Esophagus muscularis mucosa (tissue), 4 donors: Measurements from ENCODE around the gene DOCK11. TPM values are rescaled to one million over a fixed set of nuclear protein-coding genes. Genes with fewer than 3 reads are reported as not detected.

Experiments used
- DNase-seq: peaks from one replicate; pipeline ENCODE4 v3.0.0-alpha.2; 2017; ENCODE audit errors: extremely low spot score
- H3K27ac ChIP-seq, 4 donors: fragments of 200-600 bp; sonication (generic); replicated peaks in 1 of 4; 1 replicate in 3 of 4; 2 replicates in 1 of 4; pipeline ENCODE4 v1.5.1; 2016 to 2019; ENCODE audit warnings: mild to moderate bottlenecking in 1 of 4
- H3K27me3 ChIP-seq, 4 donors: fragments of 200-600 bp; sonication (generic); one replicate each; pipeline versions ENCODE4 v1.5.1 to v1.6.0; 2016 to 2019
- H3K36me3 ChIP-seq, 4 donors: fragments of 200-600 bp; sonication (generic); one replicate each; pipeline ENCODE4 v1.5.1; 2016 to 2019
- H3K4me1 ChIP-seq, 4 donors: fragments of 200-600 bp; sonication (generic); one replicate each; pipeline ENCODE4 v1.5.1; 2016 to 2019
- H3K4me3 ChIP-seq, 4 donors: fragments of 200-600 bp; sonication (generic); 1 replicate in 2 of 4; 2 replicates in 2 of 4; pipeline ENCODE4 v1.5.1; 2016 to 2019; ENCODE audit warnings: mild to moderate bottlenecking in 4 of 4, moderate library complexity in 1 of 4
- H3K9me3 ChIP-seq, 4 donors: fragments of 200-600 bp; sonication (generic); 1 replicate in 3 of 4; 2 replicates in 1 of 4; pipeline ENCODE4 v1.5.1; 2016 to 2019
- EP300 ChIP-seq: sonication (generic); formaldehyde crosslinking; IDR thresholded peaks from one replicate; pipeline ENCODE4 v1.6.1; 2017; ENCODE audit warnings: antibody characterized with exemption
- POLR2A ChIP-seq: fragments of 450-650 bp; IDR thresholded peaks from one replicate; pipeline ENCODE4 v1.6.1; 2017; ENCODE audit warnings: antibody characterized with exemption, moderate library complexity, mild to moderate bottlenecking, low read depth
- POLR2AphosphoS5 ChIP-seq, 2 donors: sonication (generic); formaldehyde crosslinking; IDR thresholded peaks; one replicate each; pipeline ENCODE4 v1.6.1; 2017; ENCODE audit warnings: antibody characterized with exemption in 2 of 2
- WGBS: methylation state at CpG from one replicate; pipeline ENCODE4 v1.1.5; 2018; 5-methylcytosine and 5-hydroxymethylcytosine counted together
- intact Hi-C: fragments of 100-400 bp; cut with DNase I; formaldehyde crosslinking; loops from one replicate; pipeline ENCODE4 v1.15.1; 2023
- total RNA-seq, 4 donors: library from RNA; depleted of rRNA; stranded (reverse); fragments of >200 nt; gene quantifications; one replicate each; pipeline versions ENCODE4 v1.1.0 to v1.2.1, GENCODE V29; 2016
- TF ChIP-seq, protein P1 (sequence below), 3 experiments: fragments of 200-600 bp in 2 of 3; fragments of 450-650 bp in 1 of 3; sonication (generic) in 2 of 3; IDR thresholded peaks; one replicate each; pipeline ENCODE4 v1.5.1; 2017 to 2019; ENCODE audit warnings: antibody characterized with exemption in 3 of 3, mild to moderate bottlenecking in 2 of 3, moderate library complexity in 1 of 3

DOCK11 gene
- total RNA-seq, 4 donors from 2014 or later: 62.0 to 103 (median 64.7) TPM

DNA sequence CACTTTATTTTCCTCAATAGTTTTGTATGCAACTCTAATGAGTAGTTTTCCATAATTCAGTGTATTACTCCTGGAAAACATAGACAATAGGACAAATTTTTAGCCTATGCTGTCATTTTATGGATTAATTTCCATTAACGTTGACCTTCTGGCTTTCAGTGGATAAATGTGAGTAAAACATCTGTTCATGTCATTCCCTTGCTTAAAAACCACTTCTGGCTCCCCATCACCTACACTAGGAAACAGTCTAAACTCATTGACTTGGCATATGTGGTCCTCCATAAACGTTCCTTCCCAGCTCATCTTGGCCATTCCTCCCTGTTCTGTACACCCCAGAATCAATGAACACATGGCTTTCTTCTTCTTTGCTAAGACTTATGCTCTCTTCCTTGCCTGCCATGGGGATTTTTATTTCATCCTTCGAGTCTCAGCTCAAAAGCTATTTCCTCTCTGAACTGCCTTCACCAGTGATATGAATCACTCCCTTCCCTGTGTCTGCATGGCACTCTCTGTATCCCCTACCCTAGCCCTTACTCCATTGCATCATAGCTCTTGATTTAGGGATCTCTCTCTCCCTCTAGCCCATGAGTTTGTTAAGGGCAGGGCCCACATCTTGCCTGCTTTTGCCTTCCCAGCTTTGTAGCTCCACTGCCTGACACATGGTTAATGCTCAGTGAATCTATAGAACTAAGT is 34.8 kb downstream of the DOCK11 start:
- TF ChIP-seq EP300 (no peak), POLR2AphosphoS5 (IDR thresholded peaks at IDR 0.05) (peak in 1 of 2 donors; percentile 19)
- TF ChIP-seq, protein P1, sequence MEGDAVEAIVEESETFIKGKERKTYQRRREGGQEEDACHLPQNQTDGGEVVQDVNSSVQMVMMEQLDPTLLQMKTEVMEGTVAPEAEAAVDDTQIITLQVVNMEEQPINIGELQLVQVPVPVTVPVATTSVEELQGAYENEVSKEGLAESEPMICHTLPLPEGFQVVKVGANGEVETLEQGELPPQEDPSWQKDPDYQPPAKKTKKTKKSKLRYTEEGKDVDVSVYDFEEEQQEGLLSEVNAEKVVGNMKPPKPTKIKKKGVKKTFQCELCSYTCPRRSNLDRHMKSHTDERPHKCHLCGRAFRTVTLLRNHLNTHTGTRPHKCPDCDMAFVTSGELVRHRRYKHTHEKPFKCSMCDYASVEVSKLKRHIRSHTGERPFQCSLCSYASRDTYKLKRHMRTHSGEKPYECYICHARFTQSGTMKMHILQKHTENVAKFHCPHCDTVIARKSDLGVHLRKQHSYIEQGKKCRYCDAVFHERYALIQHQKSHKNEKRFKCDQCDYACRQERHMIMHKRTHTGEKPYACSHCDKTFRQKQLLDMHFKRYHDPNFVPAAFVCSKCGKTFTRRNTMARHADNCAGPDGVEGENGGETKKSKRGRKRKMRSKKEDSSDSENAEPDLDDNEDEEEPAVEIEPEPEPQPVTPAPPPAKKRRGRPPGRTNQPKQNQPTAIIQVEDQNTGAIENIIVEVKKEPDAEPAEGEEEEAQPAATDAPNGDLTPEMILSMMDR (IDR thresholded peaks at IDR 0.05): no peak
- intact Hi-C loops: no loop called here
- no peaks in the 10 kb centered on the region for H3K9me3 ChIP-seq
- 15% methylated on average over 3 of the region's 3 CpGs for WGBS
- peak overlapping the region; percentile 13 to 43 (median 34) for H3K27ac ChIP-seq
- peaks cover 3 to 61% (median 28%) of the 10 kb centered on the region in 4 donors for H3K4me1 ChIP-seq
- no peaks in the 10 kb centered on the region for H3K36me3 ChIP-seq
- DNase-seq: no peak
- H3K4me3 ChIP-seq: no peak overlapping the region
- no peaks in the 10 kb centered on the region for H3K27me3 ChIP-seq

DNA sequence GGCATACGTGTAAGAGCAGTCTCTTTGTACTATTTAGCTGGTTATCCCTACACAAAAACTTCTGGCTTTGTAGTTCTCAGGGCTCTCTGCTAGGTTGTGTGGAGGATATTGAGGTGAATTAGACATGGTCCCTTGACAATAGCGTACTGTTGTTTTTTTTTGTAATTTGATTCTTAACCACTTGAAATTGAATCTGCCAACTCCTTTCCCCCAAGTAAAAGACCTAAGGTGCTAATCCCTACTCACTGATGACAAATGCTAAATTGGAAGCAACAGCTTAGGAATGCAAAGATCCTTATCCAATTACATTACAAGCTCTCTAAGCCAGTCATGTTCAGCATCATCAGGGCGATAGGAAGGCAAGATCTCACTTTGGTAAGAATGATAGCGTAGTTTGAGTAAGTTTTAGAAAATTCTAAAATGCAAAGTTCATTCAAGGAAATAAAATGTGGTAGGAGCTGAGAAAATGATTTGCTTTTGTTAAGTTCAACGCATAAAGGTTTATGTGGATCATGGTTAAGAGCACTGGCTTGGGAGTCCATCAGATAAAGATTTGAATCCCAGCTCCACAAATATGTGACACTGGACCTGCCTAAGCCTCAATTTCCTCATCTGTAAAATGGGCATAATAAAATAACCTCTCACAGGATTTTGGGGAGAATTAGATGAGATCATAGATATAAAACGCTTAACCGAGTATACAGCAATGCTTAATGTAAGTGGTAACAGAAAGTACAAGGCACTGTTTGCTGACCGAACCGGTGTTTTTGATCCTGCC is 39.3 kb downstream of the DOCK11 start:
- TF ChIP-seq POLR2AphosphoS5 (IDR thresholded peaks at IDR 0.05): no peak
- no peak for TF ChIP-seq POLR2A
- TF ChIP-seq, protein P1 (IDR thresholded peaks at IDR 0.05): no peak
- TF ChIP-seq EP300: no peak
- H3K9me3 ChIP-seq: no peaks in the 10 kb centered on the region
- 72% methylated on average over 9 of the region's 9 CpGs for WGBS
- peaks cover 0 to 66% (median 43%) of the 10 kb centered on the region in 4 donors for H3K4me1 ChIP-seq
- no peaks in the 10 kb centered on the region for H3K36me3 ChIP-seq
- H3K27me3 ChIP-seq: no peaks in the 10 kb centered on the region
- no peak overlapping the region for H3K4me3 ChIP-seq
- intact Hi-C loops: no loop called here
- peak overlapping the region; percentile 41 to 65 (median 58) for H3K27ac ChIP-seq
- DNase-seq: no peak

DNA sequence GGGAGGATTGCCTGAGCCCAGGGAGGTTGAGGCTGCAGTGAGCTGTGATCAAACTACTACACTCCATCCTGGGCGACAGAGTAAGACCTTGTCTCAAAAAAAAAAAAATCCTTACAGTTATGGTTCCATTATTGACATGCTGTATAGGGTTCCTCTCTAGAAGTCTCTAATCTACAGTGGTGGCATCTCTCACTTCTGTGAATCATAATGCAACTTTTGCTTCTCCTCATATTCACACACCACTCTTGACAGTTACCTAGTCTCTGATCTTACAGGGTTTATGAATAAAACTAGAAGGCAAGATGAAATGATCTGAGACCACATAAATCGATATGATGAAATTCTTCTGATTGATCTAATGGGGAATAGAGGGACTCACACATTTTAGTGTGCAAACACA is 40.6 kb downstream of the DOCK11 start:
- no peak for TF ChIP-seq EP300
- TF ChIP-seq, protein P1 (IDR thresholded peaks at IDR 0.05): no peak
- no peak for TF ChIP-seq POLR2A
- TF ChIP-seq POLR2AphosphoS5 (IDR thresholded peaks at IDR 0.05): no peak
- no peak for DNase-seq
- WGBS: 78% methylated on average over 2 of the region's 2 CpGs
- Histone ChIP-seq H3K27me3 (no peaks in the 10 kb centered on the region), H3K4me3 (no peak overlapping the region), H3K36me3 (no peaks in the 10 kb centered on the region), H3K27ac (peak overlapping the region; percentile 58 to 65 (median 58)), H3K4me1 (peaks cover 0 to 60% (median 35%) of the 10 kb centered on the region in 4 donors), H3K9me3 (no peaks in the 10 kb centered on the region)
- intact Hi-C loops: no loop called here

DNA sequence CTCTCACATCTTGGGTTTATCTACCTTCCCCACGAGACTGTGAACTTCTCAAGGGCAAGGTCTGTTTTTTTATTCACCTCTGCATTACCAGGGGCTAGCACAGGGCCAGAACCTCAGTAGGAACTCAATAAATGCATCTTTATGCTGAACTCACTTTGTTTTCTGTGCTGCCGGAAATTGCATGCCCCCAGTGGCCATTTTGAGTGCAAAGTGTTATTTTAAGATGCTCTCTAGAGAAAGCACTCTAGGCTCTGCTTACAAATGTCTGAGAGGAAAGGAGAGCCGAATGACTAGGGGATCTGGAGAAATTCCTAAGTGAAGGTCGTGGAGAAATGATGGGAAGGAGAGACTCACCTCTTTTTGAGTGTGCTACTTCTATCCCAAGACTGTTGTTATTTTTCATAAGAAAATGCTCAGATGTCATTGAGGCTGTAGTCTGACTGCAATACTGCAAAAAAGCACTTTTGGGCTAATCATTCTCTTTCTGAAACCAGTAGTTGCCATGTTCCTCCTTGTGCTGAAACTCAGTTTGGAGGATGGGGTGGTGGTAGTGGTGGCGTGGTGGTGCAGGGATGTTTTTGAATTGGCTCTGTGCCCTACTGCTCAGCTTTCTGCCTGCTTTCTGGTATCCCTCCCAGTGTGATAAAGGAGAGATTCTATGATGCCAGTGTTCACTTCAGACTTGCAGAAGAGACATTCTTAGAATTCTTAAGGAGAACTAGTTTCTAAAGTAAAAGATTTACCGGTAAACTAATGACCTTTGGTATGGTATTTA is 41.3 kb downstream of the DOCK11 start:
- no peaks in the 10 kb centered on the region for H3K27me3 ChIP-seq
- H3K4me1 ChIP-seq: peaks cover 0 to 64% (median 35%) of the 10 kb centered on the region in 4 donors
- H3K27ac ChIP-seq: peak overlapping the region; percentile 58 to 65 (median 58)
- WGBS: 27% methylated on average over 6 of the region's 6 CpGs
- H3K36me3 ChIP-seq: no peaks in the 10 kb centered on the region
- H3K4me3 ChIP-seq: peak overlapping the region in 1 of 4 donors; percentile 1
- DNase-seq: no peak
- intact Hi-C loops: no loop called here
- no peaks in the 10 kb centered on the region for H3K9me3 ChIP-seq
- TF ChIP-seq, protein P1 (IDR thresholded peaks at IDR 0.05): peak in 1 of 3 experiments; percentile 37
- TF ChIP-seq POLR2A: no peak
